ENCODE results near the gene BAIAP2. TPM values are rescaled to one million over a fixed set of nuclear protein-coding genes. Genes with fewer than 3 reads are reported as not detected.

BAIAP2 gene
- total RNA-seq, 4 donors from 2014 or later, result 35.8 to 86.8 (median 42.1) TPM

- no peaks in the 10 kb centered on the region for H3K27me3 ChIP-seq
- peaks cover 12 to 13% of the 10 kb centered on the region in 2 donors for H3K36me3 ChIP-seq
- TF ChIP-seq POLR2A (IDR thresholded peaks at IDR 0.05) (no peak), CTCF (IDR thresholded peaks at IDR 0.05) (no peak)
- intact Hi-C loops (cut with DNase I), result no loop called here
- no peaks in the 10 kb centered on the region for H3K9me3 ChIP-seq
- peaks cover 0 to 18% of the 10 kb centered on the region in 2 donors for H3K4me1 ChIP-seq
- no peak for DNase-seq
- 49 to 54% methylated on average over 22 of the region's 22 CpGs for WGBS, 2 donors
- H3K4me3 ChIP-seq (replicated peaks in 1 of 3), result peak overlapping the region; percentile 75 to 84 (median 81)
- H3K27ac ChIP-seq, result peak overlapping the region in 1 of 3 donors; percentile 66
These were observed 43.9 kb upstream of the BAIAP2 start for GRCh38 chr17:80990921-80991644.

DNA sequence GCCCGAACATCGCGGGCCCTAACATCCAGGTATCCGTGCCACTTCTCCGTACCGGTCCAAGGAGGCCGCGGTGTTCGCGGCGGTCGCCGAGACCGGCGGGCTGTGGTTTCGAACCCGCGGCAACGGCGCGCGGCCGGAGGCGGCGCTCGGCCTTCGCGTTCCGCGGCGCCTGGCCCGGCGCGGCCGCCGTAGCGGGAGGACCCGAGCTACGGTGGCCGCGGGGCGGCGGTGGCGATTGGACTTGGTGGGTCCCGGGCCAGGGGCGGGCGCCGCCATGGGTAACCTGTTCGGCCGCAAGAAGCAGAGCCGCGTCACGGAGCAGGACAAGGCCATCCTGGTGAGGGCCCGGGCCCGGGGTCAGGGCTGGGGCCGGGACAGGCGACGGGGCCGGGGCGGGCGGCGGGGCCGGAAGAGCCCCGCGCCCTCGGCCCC is 43.3 kb upstream of the BAIAP2 start, which contains the start of gene CHMP6:
Gene CHMP6 (plus strand): TSS at position 197 of the 432 bp plus-strand sequence. CDS start 78 bp downstream, at position 275.
- peak within 1 kb of the TSS in 1 of 3 donors; percentile 66 for H3K27ac ChIP-seq

GRCh38 chr17:80992077-80992947 is 42.6 kb upstream of the BAIAP2 start:
- 8 to 15% methylated on average over 18 to 23 of the region's 90 CpGs for WGBS, 2 donors
- peak overlapping the region in 1 of 3 donors; percentile 66 for H3K27ac ChIP-seq

More for the DNA sequence above, 43.3 kb upstream of the BAIAP2 start, which contains the start of gene CHMP6:
- intact Hi-C loops (cut with DNase I), result no loop called here
- Histone ChIP-seq H3K27me3 (no peaks in the 10 kb centered on the region), H3K4me1 (peaks cover 0 to 18% of the 10 kb centered on the region in 2 donors), H3K9me3 (no peaks in the 10 kb centered on the region), H3K36me3 (peaks cover 17 to 19% of the 10 kb centered on the region in 2 donors), H3K4me3 (replicated peaks in 1 of 3) (peak within 1 kb of the TSS; percentile 75 to 84 (median 81))
- peak in 3 of 6 experiments; percentile 36 to 61 (median 40) for TF ChIP-seq CTCF (IDR thresholded peaks at IDR 0.05)
- peak in 1 of 2 donors; percentile 43 for TF ChIP-seq POLR2A (IDR thresholded peaks at IDR 0.05)
- peak; percentile 70 to 71 for DNase-seq
- WGBS, 2 donors, result 0 to 3% methylated on average over 12 to 21 of the region's 66 CpGs

GRCh38 chr17:80992948-80993624 is 41.9 kb upstream of the BAIAP2 start:
- DNase-seq, result peak in 1 of 2 donors; percentile 20
- Histone ChIP-seq H3K27ac (no peak overlapping the region), H3K9me3 (no peaks in the 10 kb centered on the region), H3K36me3 (peaks cover 32 to 33% of the 10 kb centered on the region in 2 donors), H3K27me3 (no peaks in the 10 kb centered on the region), H3K4me1 (peaks cover 0 to 18% of the 10 kb centered on the region in 2 donors), H3K4me3 (replicated peaks in 1 of 3) (peak overlapping the region in 1 of 3 donors; percentile 84)
- TF ChIP-seq CTCF (IDR thresholded peaks at IDR 0.05) (no peak), POLR2A (IDR thresholded peaks at IDR 0.05) (no peak)
- intact Hi-C loops (cut with DNase I), result no loop called here
- 38% methylated on average over 17 to 18 of the region's 18 CpGs for WGBS, 2 donors

More at GRCh38 chr17:80992077-80992947, 42.6 kb upstream of the BAIAP2 start:
- DNase-seq, result no peak
- Histone ChIP-seq H3K4me3 (replicated peaks in 1 of 3) (peak overlapping the region; percentile 75 to 84 (median 81)), H3K9me3 (no peaks in the 10 kb centered on the region), H3K36me3 (peaks cover 24 to 25% of the 10 kb centered on the region in 2 donors), H3K27me3 (no peaks in the 10 kb centered on the region), H3K4me1 (peaks cover 0 to 18% of the 10 kb centered on the region in 2 donors)
- TF ChIP-seq CTCF (IDR thresholded peaks at IDR 0.05) (no peak), POLR2A (IDR thresholded peaks at IDR 0.05) (no peak)
- intact Hi-C loops (cut with DNase I), result no loop called here

All from thyroid gland (tissue), 4 donors.